Vagina (tissue), 2 donors: Measurements from ENCODE around the gene CACNA2D1. TPM values are rescaled to one million over a fixed set of nuclear protein-coding genes. Genes with fewer than 3 reads are reported as not detected.

Experiments used
- DNase-seq, 2 donors: peaks; one replicate each; pipeline ENCODE4 v3.0.0-alpha.2; 2017; ENCODE audit errors: extremely low spot score in 2 of 2
- H3K27ac ChIP-seq: fragments of 200-600 bp; sonication (generic); one replicate; pipeline ENCODE4 v1.5.1; 2019
- H3K27me3 ChIP-seq: fragments of 200-600 bp; sonication (generic); one replicate; pipeline ENCODE4 v1.5.1; 2019
- H3K36me3 ChIP-seq, 2 donors: fragments of 200-600 bp; sonication (generic); one replicate each; pipeline ENCODE4 v1.5.1; 2017 to 2019
- H3K4me1 ChIP-seq: fragments of 200-600 bp; sonication (generic); one replicate; pipeline ENCODE4 v1.5.1; 2019
- H3K4me3 ChIP-seq, 2 donors: fragments of 200-600 bp; sonication (generic); 1 replicate in 1 of 2; 2 replicates in 1 of 2; pipeline ENCODE4 v1.5.1; 2016 to 2019
- H3K9me3 ChIP-seq: fragments of 200-600 bp; sonication (generic); one replicate; pipeline ENCODE4 v1.5.1; 2019
- POLR2A ChIP-seq, 2 donors: fragments of 450-650 bp; IDR thresholded peaks; one replicate each; pipeline ENCODE4 v1.6.1; 2017; ENCODE audit warnings: antibody characterized with exemption in 2 of 2, mild to moderate bottlenecking in 2 of 2, moderate library complexity in 2 of 2
- POLR2AphosphoS5 ChIP-seq, 2 donors: sonication (generic); formaldehyde crosslinking; IDR thresholded peaks; one replicate each; pipeline ENCODE4 v1.9.0; 2017; ENCODE audit warnings: antibody characterized with exemption in 2 of 2, mild to moderate bottlenecking in 2 of 2, low read depth in 1 of 2; ENCODE audit not compliant: insufficient read depth in 1 of 2
- intact Hi-C: fragments of 100-400 bp; cut with DNase I; formaldehyde crosslinking; loops from one replicate; pipeline ENCODE4 v1.15.1; 2023
- total RNA-seq: library from RNA; depleted of rRNA; stranded (reverse); fragments of >200 nt; gene quantifications from one replicate; pipeline ENCODE4 v1.2.3, GENCODE V29; 2016
- TF ChIP-seq, protein P1 (sequence below), 3 experiments: fragments of 450-650 bp in 2 of 3; fragments of 200-600 bp in 1 of 3; sonication (generic) in 1 of 3; IDR thresholded peaks; one replicate each; pipeline ENCODE4 v1.5.1; 2017 to 2019; ENCODE audit warnings: antibody characterized with exemption in 3 of 3, mild to moderate bottlenecking in 2 of 3, moderate library complexity in 2 of 3

Gene CACNA2D1
- total RNA-seq: 16.9 TPM

DNA sequence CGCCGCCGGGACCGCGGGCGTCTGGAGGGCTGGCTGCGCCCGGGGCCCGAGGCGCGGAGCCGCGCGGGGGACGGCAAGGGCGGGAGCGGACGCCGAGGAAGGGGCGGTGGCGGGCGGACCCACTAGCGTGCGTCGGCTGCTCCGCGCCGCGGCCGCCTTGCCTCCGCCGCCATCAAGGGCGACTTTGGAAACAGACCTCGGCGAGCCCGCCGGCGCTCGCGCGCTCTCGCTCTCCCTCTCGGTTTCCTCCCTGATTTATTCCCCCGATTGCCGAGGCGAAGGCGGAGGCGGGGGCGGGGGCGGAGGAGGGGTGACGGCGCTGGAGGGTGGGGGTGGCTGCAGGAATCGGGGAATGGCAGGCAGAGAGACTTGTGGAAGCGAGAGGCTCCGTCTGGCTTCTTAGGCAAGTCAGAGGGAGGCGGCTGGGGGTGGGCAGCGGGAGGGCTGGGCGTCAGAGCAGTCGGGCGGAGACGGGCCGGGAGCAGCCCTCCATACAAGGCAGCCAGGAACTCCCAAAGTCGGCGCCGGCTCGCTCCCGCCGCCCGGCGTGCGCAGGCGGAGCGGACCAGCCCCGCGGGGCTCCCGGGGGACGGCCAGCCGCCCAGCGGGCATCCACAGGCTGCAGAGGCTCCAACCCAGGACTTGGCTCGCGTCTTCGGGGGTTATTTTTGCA lies at the start of gene CACNA2D1:
TSS of gene CACNA2D1 (minus strand) at position 231 of the 673 bp plus-strand sequence.
- peak in 1 of 2 donors; percentile 89 for DNase-seq
- Histone ChIP-seq H3K4me3 (peak within 1 kb of the TSS; percentile 76 to 97), H3K27me3 (no peaks in the 10 kb centered on the region), H3K27ac (peak within 1 kb of the TSS; percentile 83), H3K4me1 (peaks cover 12% of the 10 kb centered on the region), H3K36me3 (no peaks in the 10 kb centered on the region), H3K9me3 (no peaks in the 10 kb centered on the region)
- TF ChIP-seq POLR2A (IDR thresholded peaks at IDR 0.05): peak in 1 of 2 donors; percentile 13
- no peak for TF ChIP-seq POLR2AphosphoS5 (IDR thresholded peaks at IDR 0.05; ENCODE audit: insufficient read depth in 1 of 2, low read depth in 1 of 2)
- TF ChIP-seq, protein P1, sequence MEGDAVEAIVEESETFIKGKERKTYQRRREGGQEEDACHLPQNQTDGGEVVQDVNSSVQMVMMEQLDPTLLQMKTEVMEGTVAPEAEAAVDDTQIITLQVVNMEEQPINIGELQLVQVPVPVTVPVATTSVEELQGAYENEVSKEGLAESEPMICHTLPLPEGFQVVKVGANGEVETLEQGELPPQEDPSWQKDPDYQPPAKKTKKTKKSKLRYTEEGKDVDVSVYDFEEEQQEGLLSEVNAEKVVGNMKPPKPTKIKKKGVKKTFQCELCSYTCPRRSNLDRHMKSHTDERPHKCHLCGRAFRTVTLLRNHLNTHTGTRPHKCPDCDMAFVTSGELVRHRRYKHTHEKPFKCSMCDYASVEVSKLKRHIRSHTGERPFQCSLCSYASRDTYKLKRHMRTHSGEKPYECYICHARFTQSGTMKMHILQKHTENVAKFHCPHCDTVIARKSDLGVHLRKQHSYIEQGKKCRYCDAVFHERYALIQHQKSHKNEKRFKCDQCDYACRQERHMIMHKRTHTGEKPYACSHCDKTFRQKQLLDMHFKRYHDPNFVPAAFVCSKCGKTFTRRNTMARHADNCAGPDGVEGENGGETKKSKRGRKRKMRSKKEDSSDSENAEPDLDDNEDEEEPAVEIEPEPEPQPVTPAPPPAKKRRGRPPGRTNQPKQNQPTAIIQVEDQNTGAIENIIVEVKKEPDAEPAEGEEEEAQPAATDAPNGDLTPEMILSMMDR (IDR thresholded peaks at IDR 0.05): no peak
- intact Hi-C loops: no loop called here

GRCh38 chr7:82481499-82482097 lies 38.0 kb upstream of the CACNA2D1 start:
- DNase-seq: no peak

DNA sequence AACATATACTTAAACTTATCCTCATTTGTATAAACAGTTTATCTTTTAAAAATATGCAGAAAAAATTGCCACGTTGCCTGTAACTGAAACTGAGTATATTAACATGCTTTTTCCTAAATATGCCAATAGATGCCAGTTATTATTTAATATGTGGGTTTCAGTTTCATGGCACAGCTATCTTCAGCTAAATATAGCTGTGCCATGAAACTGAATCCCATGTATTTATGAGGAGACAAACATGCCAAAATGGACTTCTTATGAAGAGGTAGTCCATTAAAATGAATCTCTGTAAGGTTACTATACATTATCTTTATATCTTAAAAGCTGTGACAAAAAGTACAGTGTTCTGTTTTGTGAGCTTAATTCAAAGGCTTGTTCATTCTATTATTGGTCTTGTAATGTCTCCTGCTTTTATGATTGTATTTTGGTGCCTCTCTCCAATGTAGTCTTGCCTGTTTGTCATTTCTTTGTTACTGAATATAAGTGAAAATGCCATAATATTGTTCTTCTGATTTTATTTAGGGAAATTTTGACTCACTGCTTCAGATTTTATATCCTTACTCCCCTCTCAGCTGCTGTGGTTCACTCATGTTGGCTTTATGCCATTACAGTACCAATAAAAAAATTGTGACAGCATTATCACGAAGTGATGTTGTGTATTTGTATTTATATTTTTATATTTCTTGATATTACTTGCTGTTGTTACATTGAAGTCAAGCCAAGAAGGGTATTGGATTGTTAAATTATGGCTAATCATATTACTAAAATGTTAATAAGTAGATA lies 34.3 kb upstream of the CACNA2D1 start:
- no peaks in the 10 kb centered on the region for H3K4me1 ChIP-seq
- H3K36me3 ChIP-seq: no peaks in the 10 kb centered on the region
- intact Hi-C loops: no loop called here
- DNase-seq: no peak
- no peaks in the 10 kb centered on the region for H3K9me3 ChIP-seq
- H3K27me3 ChIP-seq: no peaks in the 10 kb centered on the region
- no peak overlapping the region for H3K27ac ChIP-seq
- no peak overlapping the region for H3K4me3 ChIP-seq
- TF ChIP-seq POLR2A (IDR thresholded peaks at IDR 0.05) (no peak), POLR2AphosphoS5 (IDR thresholded peaks at IDR 0.05; ENCODE audit: insufficient read depth in 1 of 2, low read depth in 1 of 2) (no peak)
- TF ChIP-seq, protein P1 (IDR thresholded peaks at IDR 0.05): no peak

More at GRCh38 chr7:82481499-82482097, 38.0 kb upstream of the CACNA2D1 start:
- no peaks in the 10 kb centered on the region for H3K9me3 ChIP-seq
- no peaks in the 10 kb centered on the region for H3K27me3 ChIP-seq
- no peak for TF ChIP-seq POLR2A (IDR thresholded peaks at IDR 0.05)
- TF ChIP-seq, protein P1 (IDR thresholded peaks at IDR 0.05): peak; percentile 51 to 54 (median 52)
- no peak for TF ChIP-seq POLR2AphosphoS5 (IDR thresholded peaks at IDR 0.05; ENCODE audit: insufficient read depth in 1 of 2, low read depth in 1 of 2)
- no peaks in the 10 kb centered on the region for H3K36me3 ChIP-seq
- H3K4me3 ChIP-seq: no peak overlapping the region
- intact Hi-C loops: no loop called here
- no peak overlapping the region for H3K27ac ChIP-seq
- H3K4me1 ChIP-seq: no peaks in the 10 kb centered on the region

DNA sequence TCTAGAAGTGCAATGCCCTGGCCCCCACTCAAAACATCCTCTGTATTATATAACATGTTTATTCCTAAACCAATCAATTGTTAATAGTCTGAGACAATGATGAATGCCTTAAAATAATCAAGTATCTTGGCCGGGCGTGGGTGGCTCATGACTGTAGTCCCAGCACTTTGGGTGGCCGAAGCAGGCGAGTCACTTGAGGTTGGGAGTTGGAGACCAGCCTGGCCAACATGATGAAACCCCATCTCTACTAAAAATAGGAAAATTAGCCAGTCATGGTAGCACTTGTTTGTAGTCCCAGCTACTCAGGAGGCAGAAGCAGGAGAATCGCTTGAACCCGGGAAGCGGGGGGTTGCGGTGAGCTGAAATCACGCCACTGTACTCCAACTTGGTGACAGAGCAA lies 29.4 kb upstream of the CACNA2D1 start:
- H3K9me3 ChIP-seq: no peaks in the 10 kb centered on the region
- H3K4me3 ChIP-seq: no peak overlapping the region
- intact Hi-C loops: no loop called here
- TF ChIP-seq POLR2AphosphoS5 (IDR thresholded peaks at IDR 0.05; ENCODE audit: insufficient read depth in 1 of 2, low read depth in 1 of 2): no peak
- TF ChIP-seq, protein P1 (IDR thresholded peaks at IDR 0.05): no peak
- TF ChIP-seq POLR2A (IDR thresholded peaks at IDR 0.05): no peak
- no peak for DNase-seq
- no peaks in the 10 kb centered on the region for H3K27me3 ChIP-seq
- no peak overlapping the region for H3K27ac ChIP-seq
- no peaks in the 10 kb centered on the region for H3K36me3 ChIP-seq
- H3K4me1 ChIP-seq: no peaks in the 10 kb centered on the region
